NCI-H1694 treated with DMSO at 0.1 percent for 48 hours (cell line): ENCODE measurements around the gene OVOL1.

Experiments used
- DNase-seq: peaks from one replicate; lab custom pipeline; 2025; lab: John Stamatoyannopoulos, UW

Gene OVOL1

DNA sequence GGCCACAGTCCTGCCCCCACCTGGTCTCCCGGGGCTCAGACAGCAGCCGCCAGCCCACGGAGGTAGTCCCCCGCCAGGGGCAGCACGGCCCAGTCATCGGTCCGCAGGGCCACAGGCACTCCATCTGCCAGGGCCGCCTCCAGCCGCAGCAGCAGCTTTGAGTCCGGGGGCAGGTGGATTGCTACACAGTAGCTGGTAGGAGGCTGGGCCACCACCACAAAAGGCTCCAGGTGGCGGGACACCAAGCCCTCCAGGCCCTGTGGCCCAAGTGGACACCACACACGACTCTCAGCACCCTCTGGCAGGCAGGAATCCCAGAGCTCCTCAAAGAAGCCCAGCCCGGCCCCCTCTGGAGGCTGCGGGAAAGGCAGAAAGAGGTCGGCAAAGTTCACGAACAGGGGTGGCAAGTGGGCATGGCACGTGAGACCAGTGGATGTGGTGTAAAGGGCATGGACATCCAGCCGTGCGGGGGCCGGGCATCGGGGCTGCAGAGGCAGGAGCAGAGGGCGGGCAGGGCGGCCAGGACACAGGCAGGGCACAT is 9.0 kb upstream of the OVOL1 start:
- no peak for DNase-seq

- no peak for DNase-seq
Measured at GRCh38 chr11:65778431-65778900, 8.4 kb upstream of the OVOL1 start.

DNA sequence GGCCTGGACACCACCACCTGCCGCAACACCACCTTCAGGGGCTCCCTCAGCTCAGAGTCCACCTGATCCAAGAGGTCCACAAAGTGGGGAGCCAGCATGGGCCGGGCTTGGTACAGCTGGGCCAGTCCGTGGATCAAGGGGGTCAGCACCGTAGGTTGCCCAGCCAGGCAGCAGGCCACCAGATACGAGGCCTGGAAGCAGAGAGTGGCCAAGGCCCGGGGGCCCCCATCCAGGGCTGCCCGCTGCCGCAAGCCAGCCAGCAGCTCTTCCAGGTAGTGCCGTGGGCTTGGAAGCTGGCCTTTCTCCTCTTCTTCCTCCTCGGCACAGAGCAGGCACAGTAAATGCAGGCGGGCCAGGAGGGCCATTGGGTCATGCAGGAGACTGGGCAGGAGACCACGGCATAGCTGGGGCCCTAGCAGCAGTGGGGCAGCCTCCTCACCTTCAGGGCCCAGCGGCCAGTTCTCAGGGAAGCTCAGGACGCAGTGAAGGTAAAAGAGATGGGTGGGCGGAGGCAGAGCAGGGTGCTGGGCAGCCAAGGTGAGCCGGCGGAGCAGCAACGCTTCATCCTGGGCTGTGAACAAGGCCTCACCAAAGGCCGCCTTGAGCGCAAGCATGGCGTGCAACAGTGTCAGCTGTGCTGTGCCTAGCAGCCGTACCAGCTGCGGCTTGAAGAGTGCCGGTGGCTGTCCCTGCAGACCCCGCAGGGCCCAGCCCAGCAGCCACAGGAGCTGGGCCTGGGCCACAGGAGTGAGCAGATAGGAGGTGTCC is 7.8 kb upstream of the OVOL1 start:
- no peak for DNase-seq

DNA sequence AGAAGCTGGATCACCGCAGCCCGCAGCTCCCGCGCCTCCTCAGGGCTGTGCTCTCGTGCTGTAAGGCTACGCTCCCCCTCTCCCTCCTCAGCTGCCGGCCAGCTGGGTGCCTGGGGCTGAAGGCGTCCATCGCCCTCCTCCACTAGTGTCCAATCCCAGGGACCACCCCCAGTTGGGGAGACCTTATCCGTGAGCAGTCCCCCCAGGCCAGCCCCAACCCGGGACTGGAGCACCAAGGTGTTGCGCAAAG is 7.3 kb upstream of the OVOL1 start:
- DNase-seq = no peak

GRCh38 chr11:65779919-65780769 is 6.7 kb upstream of the OVOL1 start:
- peak; percentile 32 for DNase-seq

DNA sequence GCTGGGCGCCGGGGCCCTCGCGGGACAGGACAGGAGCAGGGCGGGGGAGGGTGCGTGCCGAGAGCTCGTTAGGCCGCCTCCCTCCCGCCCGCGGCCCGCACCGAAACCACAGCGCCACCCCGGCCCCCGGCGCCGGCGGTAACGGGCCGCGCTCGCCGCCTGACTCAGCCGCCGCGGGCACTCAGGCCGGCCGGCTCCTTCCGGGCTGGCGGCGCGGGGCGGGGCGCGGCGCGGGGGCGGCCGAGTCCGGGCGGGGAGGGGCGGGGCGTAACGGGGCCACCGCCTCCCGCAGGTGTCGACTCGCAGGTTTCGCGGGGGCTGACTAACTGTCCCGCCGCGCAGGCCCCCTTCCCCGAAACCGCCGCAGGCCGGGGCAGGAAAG is 6.1 kb upstream of the OVOL1 start, which contains the start of gene AP5B1:
AP5B1 (minus strand) TSS at position 207 of the 382 bp plus-strand sequence. CDS start 385 bp downstream, outside the sequence.
- DNase-seq = no peak

DNA sequence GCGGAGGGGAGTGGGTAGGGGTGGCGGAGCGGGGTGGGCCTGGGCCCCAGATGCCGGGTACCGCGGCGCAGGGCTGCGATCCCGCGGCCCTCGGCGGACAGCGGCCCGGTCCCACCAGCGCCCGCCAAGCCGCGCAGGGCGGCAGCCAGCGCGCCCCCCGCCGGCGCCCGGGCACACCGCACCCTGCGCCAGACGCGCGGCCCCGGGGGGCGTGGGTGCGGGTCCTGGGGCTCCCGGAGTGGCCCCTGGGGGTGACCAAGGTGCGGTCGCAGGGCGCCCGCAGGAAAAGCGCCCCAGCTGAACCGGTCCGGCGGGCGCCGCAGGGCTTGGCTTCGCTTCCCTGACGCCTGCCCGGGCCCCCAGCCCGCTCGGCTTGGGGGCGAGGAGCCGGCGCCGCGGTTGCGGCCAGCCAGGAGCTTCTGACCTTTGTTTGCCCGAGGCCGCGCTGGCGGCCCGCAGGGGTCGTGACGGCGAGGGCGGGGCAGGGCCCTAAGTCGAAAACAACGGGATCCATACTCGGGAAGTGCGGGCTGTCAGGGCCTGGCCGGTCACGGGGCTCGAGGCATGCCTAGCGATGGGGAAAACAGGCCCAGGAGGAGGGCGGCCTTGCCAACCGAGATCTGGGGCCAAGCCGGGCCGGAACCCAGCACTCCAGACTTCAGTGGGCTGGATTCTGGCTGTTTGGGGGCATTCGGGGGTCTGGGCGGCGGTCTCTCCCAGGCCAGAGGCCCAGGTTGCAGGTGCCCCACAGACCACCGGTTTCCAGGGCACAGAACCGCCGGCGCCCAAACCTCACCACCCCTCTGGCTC is 5.5 kb upstream of the OVOL1 start:
- no peak for DNase-seq

GRCh38 chr11:65781962-65782815 is 4.7 kb upstream of the OVOL1 start:
- no peak for DNase-seq

DNA sequence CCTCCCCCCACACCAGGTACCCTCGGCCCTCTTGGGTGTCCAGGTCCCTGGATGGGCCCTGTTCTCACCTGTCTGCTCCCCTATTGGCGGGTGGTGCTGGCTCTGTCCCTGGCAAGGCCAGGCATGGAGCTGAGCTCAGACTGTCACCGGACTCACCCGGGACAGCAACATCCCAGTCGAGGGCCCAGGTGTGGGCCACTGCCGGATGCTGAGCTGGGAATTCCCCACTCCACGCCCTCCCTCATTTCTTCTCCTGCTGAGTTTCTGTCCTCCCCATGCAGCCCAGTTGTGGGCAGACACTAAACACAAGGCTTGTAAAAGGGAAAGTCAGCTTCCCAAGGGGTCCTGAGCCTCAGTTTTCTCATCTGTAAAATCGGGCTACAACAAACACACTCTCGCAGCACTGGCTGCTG is 4.0 kb upstream of the OVOL1 start:
- DNase-seq = no peak

GRCh38 chr11:65785319-65786007 is 1.4 kb upstream of the OVOL1 start:
- no peak for DNase-seq

DNA sequence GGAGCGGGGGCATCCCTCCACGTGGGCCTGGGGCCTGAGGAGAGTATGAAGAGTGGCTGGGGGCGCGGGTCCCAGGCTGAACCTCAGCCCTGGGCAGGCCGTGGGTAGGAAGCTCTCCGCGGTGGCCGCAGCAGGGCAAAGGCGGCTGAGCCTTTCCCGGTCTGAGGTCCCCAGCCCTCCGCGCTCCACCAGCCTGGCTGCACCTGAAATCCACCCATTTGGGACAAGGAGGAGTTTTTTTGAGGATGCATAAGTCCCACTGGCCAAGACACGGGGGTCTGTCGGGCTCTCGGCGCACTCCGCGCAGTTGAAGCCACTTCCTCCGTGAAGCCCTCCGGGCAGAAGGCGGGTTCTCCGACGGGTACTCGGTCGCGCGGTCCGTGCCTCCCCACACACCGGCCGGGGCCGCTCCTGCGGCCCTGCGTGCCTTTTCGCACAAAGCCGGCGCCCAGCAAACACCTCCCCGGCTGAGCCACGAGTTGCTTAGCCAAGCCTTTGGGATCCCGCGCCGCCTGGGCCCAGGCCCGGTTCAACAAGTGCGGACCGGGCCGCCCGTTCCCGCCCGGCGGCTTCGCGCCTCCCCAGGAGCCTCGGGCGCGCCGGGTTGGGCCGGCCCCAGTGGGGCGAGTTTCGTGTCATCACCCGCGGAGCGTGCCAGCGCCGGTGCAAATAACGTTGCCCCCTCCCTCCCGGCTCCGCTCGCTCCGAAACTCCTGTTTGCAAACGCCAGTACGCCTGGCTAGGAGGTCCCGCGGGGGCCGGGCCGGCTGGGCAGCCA is 666 bp upstream of the OVOL1 start:
- DNase-seq = no peak

DNA sequence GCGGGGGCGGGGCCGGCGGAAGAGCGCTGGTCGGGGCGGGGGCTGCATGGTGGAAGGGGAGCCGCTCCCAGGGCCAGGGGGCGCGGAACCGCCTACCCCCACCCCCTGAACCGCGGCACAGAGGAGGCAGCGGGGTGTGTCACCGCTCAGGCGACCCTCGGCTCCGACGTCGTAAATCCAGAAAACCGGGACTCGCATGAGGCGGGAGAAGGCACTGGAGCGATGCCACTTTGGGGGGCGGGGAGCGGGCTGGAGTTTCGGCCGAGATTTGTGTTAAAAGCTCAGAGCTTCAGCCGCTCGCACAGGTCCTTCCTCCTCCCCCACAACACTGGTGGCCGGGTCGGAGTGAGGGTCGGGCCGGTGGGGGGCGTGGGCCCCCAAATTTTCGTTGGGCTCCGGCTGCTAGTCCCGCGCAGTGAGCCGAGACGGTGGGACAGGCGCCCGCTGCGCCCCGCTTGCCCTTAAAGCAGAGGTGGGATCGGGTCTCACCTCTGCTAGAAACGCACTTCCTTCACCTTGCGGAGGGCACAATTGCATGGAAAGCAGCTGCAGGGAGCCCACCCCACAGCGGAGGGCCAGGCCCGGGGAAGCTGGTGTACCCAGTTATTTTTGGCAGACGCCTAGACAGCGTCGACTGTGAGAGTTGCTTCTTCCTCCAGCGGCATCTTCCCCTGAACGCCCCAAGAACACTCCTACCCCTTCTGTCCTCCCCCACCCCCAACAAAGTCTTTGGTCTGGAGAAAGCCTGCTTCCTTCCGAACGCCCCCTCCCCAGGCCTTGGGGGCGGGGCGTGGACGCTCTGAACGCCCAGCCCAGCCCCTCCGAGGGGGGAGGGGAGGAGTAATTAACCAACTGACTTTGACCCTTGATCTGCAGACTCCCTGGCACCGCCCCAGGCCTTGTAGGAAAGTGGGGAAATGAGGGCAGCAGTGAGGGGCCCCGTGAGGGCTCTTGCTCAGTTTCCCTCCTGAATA is 1.1 kb downstream of the OVOL1 start:
- no peak for DNase-seq

DNA sequence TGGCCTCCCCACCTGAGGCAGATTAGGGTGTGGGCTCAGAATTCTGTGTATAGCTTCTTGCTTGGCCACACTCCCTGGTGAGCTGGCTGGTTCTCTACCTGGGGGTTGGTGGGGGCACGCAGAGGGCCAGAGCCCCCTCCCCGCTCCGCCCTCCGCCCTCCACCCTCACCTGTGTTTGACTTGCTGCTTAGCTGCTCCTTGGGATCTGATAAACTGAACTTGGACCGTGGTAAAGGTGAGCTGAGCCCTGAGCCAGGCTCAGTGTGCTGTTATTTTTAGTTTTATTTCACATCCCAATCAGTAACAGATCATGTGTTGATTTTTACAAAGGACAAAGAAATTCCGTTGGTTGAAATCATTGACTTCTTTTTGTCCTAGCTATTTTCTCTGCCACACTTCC is 2.0 kb downstream of the OVOL1 start:
- DNase-seq = no peak

GRCh38 chr11:65789230-65790103 is 2.6 kb downstream of the OVOL1 start:
- DNase-seq = no peak

DNA sequence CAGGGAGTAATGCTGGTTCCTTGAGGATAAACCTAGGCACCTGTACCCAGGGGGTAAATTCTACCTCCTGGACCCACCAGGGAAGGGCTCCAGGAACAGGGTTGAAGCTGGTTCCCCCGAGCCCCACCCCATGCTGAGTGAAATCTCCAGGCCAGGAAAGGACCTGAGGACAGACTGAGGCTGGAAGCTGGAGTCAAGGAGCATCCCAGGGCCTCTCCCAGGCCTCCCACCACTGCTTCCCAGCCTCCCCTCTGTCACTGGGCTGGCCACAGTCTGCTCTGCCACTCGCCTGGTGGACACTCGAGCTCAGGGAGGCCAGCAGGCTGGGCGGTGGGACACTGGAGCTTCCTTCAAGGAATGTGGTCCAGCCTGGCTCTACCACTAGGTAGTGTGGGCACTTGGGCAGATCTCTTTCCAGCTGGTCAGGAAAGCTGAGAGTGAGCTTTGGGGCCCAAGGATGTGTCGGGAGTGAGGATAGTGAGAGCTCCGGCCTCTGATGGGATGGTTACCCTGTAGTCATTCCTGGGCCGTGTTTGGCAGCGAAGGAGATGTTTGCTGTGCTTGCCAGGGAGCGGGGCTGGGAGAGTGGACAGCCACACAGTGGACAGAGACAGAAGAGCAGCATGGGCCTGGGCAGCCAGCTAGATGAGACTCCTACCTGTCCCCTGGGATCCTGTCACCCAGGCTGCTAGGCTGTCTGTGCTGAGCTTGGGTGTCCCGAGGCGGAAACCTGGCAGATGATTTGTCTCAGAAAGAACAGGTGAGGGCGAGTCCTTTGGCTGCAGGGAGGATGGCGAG is 3.4 kb downstream of the OVOL1 start:
- no peak for DNase-seq

DNA sequence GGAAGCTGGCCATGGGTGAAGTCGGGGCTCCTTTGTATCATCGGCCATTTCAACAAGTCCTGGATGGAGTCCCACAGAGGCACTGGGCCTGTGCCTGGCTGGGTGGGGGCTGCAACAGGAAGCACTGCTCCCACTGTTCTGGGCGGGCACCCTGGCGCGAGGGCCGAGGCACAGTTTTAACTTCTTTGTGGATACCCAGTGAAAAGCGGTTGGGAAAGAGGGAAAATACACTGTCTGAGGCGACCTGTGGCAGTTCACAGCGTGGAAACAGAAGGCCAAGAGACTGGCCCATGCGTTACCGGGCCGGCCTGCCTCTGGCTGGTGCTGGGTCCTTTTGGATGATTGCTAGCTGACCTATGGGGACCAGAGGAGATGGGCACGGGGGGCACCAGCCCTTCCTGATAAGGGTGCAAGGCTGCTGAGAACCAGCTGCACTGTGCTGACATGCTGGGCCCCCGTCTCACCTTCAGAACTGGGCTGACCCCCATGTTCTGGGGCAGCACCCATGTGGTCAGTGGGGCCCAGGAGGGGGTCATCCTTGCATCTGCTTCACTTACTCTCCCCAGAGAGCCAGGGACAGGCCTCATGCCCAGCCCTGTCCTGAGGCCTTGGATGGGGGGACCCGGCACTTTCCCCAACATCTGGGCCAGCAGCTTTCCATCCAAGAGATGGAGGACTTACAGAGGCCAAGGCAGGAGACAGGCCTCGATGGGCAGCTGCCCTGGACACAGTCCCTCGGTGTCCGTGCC is 4.2 kb downstream of the OVOL1 start:
- DNase-seq = no peak
